NT2/D1 (cell line): ENCODE results near the gene BTF3L4.

ENCODE experiments used
- SUZ12 ChIP-seq: IDR thresholded peaks from 2 replicates; pipeline ENCODE4 v1.6.1; 2011; ENCODE audit not compliant: insufficient read length, insufficient read depth; ENCODE audit errors: extremely low read depth
- YY1 ChIP-seq: IDR thresholded peaks from 2 replicates; pipeline ENCODE4 v1.6.1; 2011; ENCODE audit not compliant: insufficient read length, insufficient read depth
- ZNF274 ChIP-seq: IDR thresholded peaks from 2 replicates; pipeline ENCODE4 v1.6.1; 2011; ENCODE audit warnings: mild to moderate bottlenecking, low read depth, low read length

DNA sequence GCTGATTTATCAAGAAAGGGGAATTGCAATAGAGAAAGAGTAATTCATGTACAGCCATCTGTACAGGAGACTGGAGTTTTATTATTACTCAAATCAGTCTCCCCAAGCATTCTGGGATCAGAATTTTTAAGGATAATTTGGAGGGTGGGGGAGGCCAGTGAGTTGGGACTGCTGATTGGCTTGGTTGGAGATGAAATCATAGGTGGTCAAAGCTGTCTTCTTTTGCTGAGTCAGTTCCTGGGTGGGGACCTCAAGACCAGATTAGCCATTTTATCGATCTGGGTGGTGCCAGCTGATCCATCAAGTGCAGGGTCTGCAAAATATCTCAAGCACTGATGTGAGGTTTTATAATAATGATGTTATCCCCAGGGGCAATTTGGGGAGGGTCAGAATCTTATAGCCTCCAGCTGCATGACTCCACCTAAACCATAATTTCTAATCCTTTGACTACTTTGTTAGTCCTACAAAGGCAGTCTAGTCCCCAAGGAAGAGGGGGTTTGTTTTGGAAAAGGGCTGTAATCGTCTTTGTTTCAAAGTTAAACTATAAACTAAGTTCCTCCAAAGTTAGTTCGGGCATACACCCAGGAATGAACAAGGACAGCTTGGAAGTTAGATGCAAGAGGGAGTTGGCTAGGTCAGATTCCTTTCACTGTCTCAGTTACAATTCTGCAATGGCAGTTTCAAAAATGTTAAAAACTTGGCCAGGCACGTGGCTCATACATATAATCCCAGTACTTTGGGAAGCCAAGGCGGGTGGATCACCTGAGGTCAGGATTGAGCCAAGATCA is 48.7 kb upstream of the BTF3L4 start:
- no peak for TF ChIP-seq ZNF274
- no peak for TF ChIP-seq YY1
- TF ChIP-seq SUZ12, result no peak
